PC-3 (cell line): Measurements from ENCODE around the gene ELAVL4. TPM values are rescaled to one million over a fixed set of nuclear protein-coding genes. Genes with fewer than 3 reads are reported as not detected.

ENCODE experiments used
- ATAC-seq: fragments of 200-7000 bp; cut with Tn5 transposase; 2 replicates; pipeline ENCODE4 v1.9.1; 2020; ENCODE audit warnings: mild to moderate bottlenecking, moderate library complexity
- BruUV-seq: library from RNA; stranded (reverse); fragments of 400-500 nt; replicated peaks from 2 replicates; lab custom pipeline; 2021; lab: Mats Ljungman, UMichigan
- CTCF ChIA-PET: fragments of 300-600 bp; sonication (Branson Sonifier 250); formaldehyde crosslinking; loops from one replicate; lab custom pipeline; 2022; ENCODE audit warnings: antibody characterized with exemption; lab: Charles Lee
- POLR2A ChIA-PET: fragments of 300-600 bp; sonication (Branson Sonifier 250); formaldehyde crosslinking; loops from one replicate; lab custom pipeline; 2022; ENCODE audit warnings: antibody characterized with exemption; ENCODE audit not compliant: unreplicated experiment; lab: Charles Lee
- DNase-seq: peaks from one replicate; pipeline ENCODE4 v3.0.0-alpha.2; 2015
- H2AFZ ChIP-seq: fragments of 300-600 bp; sonication (generic); 2 replicates; pipeline ENCODE4 v1.6.0; 2016; ENCODE audit warnings: antibody characterized with exemption, low read length
- H3F3A ChIP-seq: fragments of 300-600 bp; sonication (generic); one replicate; pipeline ENCODE4 v1.6.0; 2017; ENCODE audit warnings: antibody characterized with exemption, low read length, control low read depth, mild to moderate bottlenecking; ENCODE audit not compliant: unreplicated experiment
- H3K27ac ChIP-seq: fragments of 300-600 bp; sonication (generic); 2 replicates; pipeline ENCODE4 v1.5.1; 2016; ENCODE audit warnings: mild to moderate bottlenecking, low read length
- H3K27me3 ChIP-seq: fragments of 300-600 bp; sonication (generic); 2 replicates; pipeline ENCODE4 v1.6.1; 2016; ENCODE audit warnings: low read length, mixed read lengths
- H3K36me3 ChIP-seq: fragments of 300-600 bp; sonication (generic); 2 replicates; pipeline ENCODE4 v1.6.1; 2016; ENCODE audit warnings: low read depth, mixed run types, low read length, mixed read lengths
- H3K4me1 ChIP-seq: fragments of 300-600 bp; sonication (generic); 2 replicates; pipeline ENCODE4 v1.5.1; 2016; ENCODE audit warnings: low read length; ENCODE audit not compliant: insufficient read depth
- H3K4me2 ChIP-seq: fragments of 300-600 bp; sonication (generic); 2 replicates; pipeline ENCODE4 v1.6.0; 2016; ENCODE audit warnings: low read length
- H3K4me3 ChIP-seq: fragments of 300-600 bp; sonication (generic); 2 replicates; pipeline ENCODE4 v1.5.1; 2016; ENCODE audit warnings: mild to moderate bottlenecking, low read length, mixed read lengths
- H3K79me2 ChIP-seq: fragments of 300-600 bp; sonication (generic); 2 replicates; pipeline ENCODE4 v1.6.1; 2017; ENCODE audit warnings: low read length, mixed read lengths
- H3K9ac ChIP-seq: fragments of 300-600 bp; sonication (generic); 2 replicates; pipeline ENCODE4 v1.6.0; 2016; ENCODE audit warnings: mild to moderate bottlenecking, low read length
- H3K9me2 ChIP-seq: fragments of 300-600 bp; sonication (generic); replicated peaks from 2 replicates; pipeline ENCODE4 v1.6.1; 2016; ENCODE audit warnings: mixed run types, low read length, mixed read lengths
- H3K9me3 ChIP-seq: fragments of 300-600 bp; sonication (generic); 2 replicates; pipeline ENCODE4 v1.6.1; 2016; ENCODE audit warnings: low read length, mixed read lengths
- H4K20me1 ChIP-seq: fragments of 300-600 bp; sonication (generic); 2 replicates; pipeline ENCODE4 v1.6.1; 2016; ENCODE audit warnings: low read length, mixed read lengths
- CTCF ChIP-seq: fragments of 300-600 bp; sonication (generic); conservative IDR thresholded peaks from 2 replicates; pipeline ENCODE4 v1.5.1; 2017; ENCODE audit warnings: antibody characterized with exemption, low read depth, mild to moderate bottlenecking, low read length
- EZH2 ChIP-seq: fragments of 300-600 bp; sonication (generic); IDR thresholded peaks from one replicate; pipeline ENCODE4 v1.6.1; 2017; ENCODE audit warnings: antibody characterized with exemption, mild to moderate bottlenecking, low read length; ENCODE audit not compliant: unreplicated experiment
- EZH2phosphoT487 ChIP-seq: fragments of 300-600 bp; sonication (generic); IDR thresholded peaks from 2 replicates; pipeline ENCODE4 v1.6.1; 2018; ENCODE audit warnings: mild to moderate bottlenecking, antibody characterized with exemption, low read length, borderline replicate concordance
- intact Hi-C: fragments of 100-400 bp; cut with micrococcal nuclease; formaldehyde crosslinking; loops from 2 replicates; pipeline ENCODE4 v1.9.0; 2023
- total RNA-seq: library from RNA; depleted of rRNA; stranded (reverse); fragments of >200 nt; gene quantifications from 2 replicates; pipeline ENCODE4 v1.2.3, GENCODE V29; 2014

Gene ELAVL4
- total RNA-seq, 1 experiment from 2014 or later = not detected

- no peaks in the 10 kb centered on the region for H3K9me3 ChIP-seq
- TF ChIP-seq EZH2phosphoT487 = no peak
- TF ChIP-seq EZH2 = no peak
- TF ChIP-seq CTCF = no peak
- ATAC-seq (no peak), DNase-seq (no peak)
- no peaks in the 10 kb centered on the region for H3K9me2 ChIP-seq
- no peaks in the 10 kb centered on the region for H3K79me2 ChIP-seq
- no peak overlapping the region for H3K4me2 ChIP-seq
- ChIA-PET CTCF (no interaction called here), POLR2A (no interaction called here)
- H3K4me1 ChIP-seq = no peaks in the 10 kb centered on the region
- H3K9ac ChIP-seq = no peak overlapping the region
- no peaks in the 10 kb centered on the region for H4K20me1 ChIP-seq
- H3K27ac ChIP-seq = no peak overlapping the region
- H3K4me3 ChIP-seq = no peak overlapping the region
- H3K36me3 ChIP-seq = no peaks in the 10 kb centered on the region
- intact Hi-C loops = no loop called here
- H3K27me3 ChIP-seq = no peaks in the 10 kb centered on the region
- no peak overlapping the region for H2AFZ ChIP-seq
- no TSS peak for BruUV-seq
- H3F3A ChIP-seq = no peaks in the 10 kb centered on the region
Observed at GRCh38 chr1:50195205-50195604, 86.5 kb downstream of the ELAVL4 start.

GRCh38 chr1:50196081-50196480 lies 87.4 kb downstream of the ELAVL4 start:
- no peaks in the 10 kb centered on the region for H3F3A ChIP-seq
- TF ChIP-seq CTCF = no peak
- TF ChIP-seq EZH2 = no peak
- TF ChIP-seq EZH2phosphoT487 = no peak
- no peak overlapping the region for H3K4me3 ChIP-seq
- H3K36me3 ChIP-seq = no peaks in the 10 kb centered on the region
- H3K4me1 ChIP-seq = no peaks in the 10 kb centered on the region
- no TSS peak for BruUV-seq
- no peak overlapping the region for H3K9ac ChIP-seq
- ATAC-seq (no peak), DNase-seq (no peak)
- POLR2A ChIA-PET = no interaction called here
- intact Hi-C loops = no loop called here
- no peaks in the 10 kb centered on the region for H4K20me1 ChIP-seq
- no peak overlapping the region for H2AFZ ChIP-seq
- H3K9me3 ChIP-seq = no peaks in the 10 kb centered on the region
- no peak overlapping the region for H3K27ac ChIP-seq
- H3K4me2 ChIP-seq = no peak overlapping the region
- H3K27me3 ChIP-seq = no peaks in the 10 kb centered on the region
- H3K79me2 ChIP-seq = no peaks in the 10 kb centered on the region
- H3K9me2 ChIP-seq = no peaks in the 10 kb centered on the region
- CTCF ChIA-PET = no interaction called here

DNA sequence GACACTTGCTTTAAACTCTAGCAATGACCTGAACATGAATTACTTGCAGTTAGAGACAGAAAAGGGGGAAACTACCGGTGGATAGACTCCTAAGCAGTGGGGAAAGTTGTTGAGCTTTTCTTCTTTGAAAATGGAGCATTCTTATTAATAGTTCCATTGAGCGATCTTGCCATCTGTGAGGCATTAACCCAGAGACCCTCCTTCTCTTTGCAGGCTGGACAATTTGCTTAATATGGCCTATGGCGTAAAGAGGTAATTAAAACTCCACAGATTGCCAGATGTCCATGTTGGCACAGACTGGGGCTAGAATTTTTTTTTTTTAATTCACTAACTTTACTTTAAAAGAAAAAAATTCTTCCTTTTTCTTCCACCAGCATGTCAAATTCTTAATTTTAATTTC lies 88.5 kb downstream of the ELAVL4 start:
- intact Hi-C loops = no loop called here
- H2AFZ ChIP-seq = no peak overlapping the region
- no peak for TF ChIP-seq EZH2phosphoT487
- TF ChIP-seq CTCF = no peak
- no peak for TF ChIP-seq EZH2
- no peak overlapping the region for H3K4me2 ChIP-seq
- H3K4me1 ChIP-seq = no peaks in the 10 kb centered on the region
- ChIA-PET CTCF (no interaction called here), POLR2A (no interaction called here)
- no peak overlapping the region for H3K27ac ChIP-seq
- no TSS peak for BruUV-seq
- no peaks in the 10 kb centered on the region for H3K9me3 ChIP-seq
- DNase-seq = no peak
- no peaks in the 10 kb centered on the region for H4K20me1 ChIP-seq
- no peak overlapping the region for H3K9ac ChIP-seq
- no peaks in the 10 kb centered on the region for H3F3A ChIP-seq
- no peak overlapping the region for H3K4me3 ChIP-seq
- H3K79me2 ChIP-seq = no peaks in the 10 kb centered on the region
- no peaks in the 10 kb centered on the region for H3K36me3 ChIP-seq
- ATAC-seq = no peak
- H3K27me3 ChIP-seq = no peaks in the 10 kb centered on the region
- no peaks in the 10 kb centered on the region for H3K9me2 ChIP-seq
